HepG2 (cell line): ENCODE results near the gene MDH1. TPM values are rescaled to one million over a fixed set of nuclear protein-coding genes. Genes with fewer than 3 reads are reported as not detected.

Experiments used
- CREM ChIP-seq, 2 experiments: sonication (generic) in 1 of 2; formaldehyde crosslinking in 1 of 2; IDR thresholded peaks; 2 replicates each; pipeline versions ENCODE4 v1.4.0 to v1.6.1; 2016 to 2020; ENCODE audit warnings: antibody characterized with exemption in 1 of 2, mild to moderate bottlenecking in 1 of 2, missing genetic modification reagents in 1 of 2
- KAT2B ChIP-seq: fragments of 150-350 bp; IDR thresholded peaks from 2 replicates; pipeline ENCODE4 v1.6.1; 2014; ENCODE audit warnings: low read depth, low read length, borderline replicate concordance
- KDM3A ChIP-seq: IDR thresholded peaks from 2 replicates; pipeline ENCODE4 v1.6.1; 2018; ENCODE audit warnings: low read depth, missing compliant biosample characterization
- PAF1 ChIP-seq: IDR thresholded peaks from 2 replicates; pipeline ENCODE4 v1.6.1; 2016; ENCODE audit warnings: missing genetic modification reagents, missing compliant biosample characterization
- PRDM15 ChIP-seq: sonication (generic); formaldehyde crosslinking; IDR thresholded peaks from 2 replicates; pipeline ENCODE4 v1.4.0; 2020; ENCODE audit warnings: missing genetic modification reagents
- RORA ChIP-seq: sonication (generic); formaldehyde crosslinking; IDR thresholded peaks from 2 replicates; pipeline ENCODE4 v1.5.0; 2020; ENCODE audit warnings: mild to moderate bottlenecking, missing genetic modification reagents, moderate library complexity
- SMAD9 ChIP-seq: sonication (generic); formaldehyde crosslinking; IDR thresholded peaks from 2 replicates; pipeline ENCODE4 v1.5.1; 2020; ENCODE audit warnings: mild to moderate bottlenecking, missing genetic modification reagents
- SP4 ChIP-seq: sonication (generic); formaldehyde crosslinking; IDR thresholded peaks from 2 replicates; pipeline ENCODE4 v1.8.1; 2023; ENCODE audit warnings: mild to moderate bottlenecking, missing genetic modification reagents
- ZBTB40 ChIP-seq, 2 experiments: fragments of 450-650 bp in 1 of 2; sonication (generic) in 1 of 2; formaldehyde crosslinking in 1 of 2; IDR thresholded peaks; 2 replicates each; pipeline versions ENCODE4 v1.6.1 to v1.8.0; 2016 to 2022; ENCODE audit warnings: antibody characterized with exemption in 1 of 2, mild to moderate bottlenecking in 1 of 2, missing genetic modification reagents in 1 of 2
- ZNF557 ChIP-seq: sonication (generic); formaldehyde crosslinking; IDR thresholded peaks from 2 replicates; pipeline ENCODE4 v1.4.0; 2020; ENCODE audit warnings: missing genetic modification reagents
- ZNF569 ChIP-seq: sonication (generic); formaldehyde crosslinking; IDR thresholded peaks from 2 replicates; pipeline ENCODE4 v1.5.0; 2020; ENCODE audit warnings: mild to moderate bottlenecking, missing genetic modification reagents, moderate library complexity, borderline replicate concordance
- ZNF7 ChIP-seq: IDR thresholded peaks from 2 replicates; pipeline ENCODE4 v1.6.1; 2016; ENCODE audit warnings: missing biosample characterization, missing genetic modification reagents
- ZNF747 ChIP-seq: sonication (generic); formaldehyde crosslinking; IDR thresholded peaks from 2 replicates; pipeline ENCODE4 v1.8.1; 2023; ENCODE audit warnings: missing genetic modification reagents, mild to moderate bottlenecking, borderline replicate concordance
- polyA plus RNA-seq, 8 experiments: library from polyadenylated mRNA; depleted of rRNA in 3 of 8; stranded (reverse) in 7 of 8; unstranded in 1 of 8; fragments of >200 nt; fragmentation: Illumina TruSeq in 4 of 8; extraction: Trizol in 4 of 8; gene quantifications; 2 replicates each; pipeline versions ENCODE4 v1.2.1 to v1.2.3, GENCODE V29; 2011 to 2016; ENCODE audit warnings: low read depth in 4 of 8, missing spikeins in 1 of 8, mixed read lengths in 1 of 8; ENCODE audit not compliant: insufficient read depth in 1 of 8
- total RNA-seq, 5 experiments: library from RNA; depleted of rRNA; stranded (reverse); fragments of >200 nt; fragmentation: Illumina TruSeq; extraction: Trizol; gene quantifications; 2 replicates each; pipeline ENCODE4 v1.2.3, GENCODE V29; 2016; ENCODE audit warnings: low read depth in 1 of 5
- TF ChIP-seq, protein P1 (sequence below): sonication (generic); formaldehyde crosslinking; IDR thresholded peaks from 2 replicates; pipeline ENCODE4 v1.8.0; 2023; ENCODE audit warnings: mild to moderate bottlenecking, missing genetic modification reagents

The MDH1 gene
- total and polyA plus RNA-seq, 2 of the 13 experiments (the other 11 are each of a cell fraction or from before 2014, with no cell fraction given), result 293 to 415 TPM

DNA sequence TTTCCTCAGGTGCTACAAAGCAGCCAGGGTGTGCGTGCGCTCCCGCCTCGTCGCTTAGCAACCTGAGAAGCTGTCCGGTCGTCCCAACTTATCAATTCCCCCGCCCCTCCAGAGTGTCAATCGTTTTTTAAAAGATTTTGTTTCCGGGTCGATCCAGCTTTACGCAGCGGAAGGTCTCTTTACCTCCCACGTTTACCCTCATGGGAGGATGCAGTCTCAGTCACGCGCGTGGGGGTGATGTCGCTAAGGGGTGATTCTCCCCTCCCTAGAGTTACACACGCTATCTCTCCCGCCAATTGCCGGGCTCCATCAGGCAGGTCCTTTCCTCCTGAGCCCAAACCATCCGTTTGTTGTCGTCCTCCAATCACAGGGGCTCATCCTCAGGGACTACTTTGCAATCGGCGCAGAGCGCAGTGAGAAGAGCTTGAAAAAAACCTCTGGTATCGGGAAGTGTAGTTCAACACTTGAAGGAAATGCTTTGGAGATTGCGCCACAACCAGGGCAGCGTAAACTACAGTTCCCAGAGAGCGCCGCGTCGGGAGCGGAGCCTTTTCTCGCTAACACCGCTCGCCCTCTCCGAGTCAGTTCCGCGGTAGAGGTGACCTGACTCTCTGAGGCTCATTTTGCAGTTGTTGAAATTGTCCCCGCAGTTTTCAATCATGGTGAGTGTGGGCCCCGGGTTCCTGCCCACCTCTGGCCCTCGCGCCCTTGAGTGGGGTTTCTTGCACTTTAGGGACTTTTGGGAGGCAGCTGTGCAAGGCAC, at the start of gene MDH1, which contains the start of gene WDPCP (continued):
- TF ChIP-seq SP4, result peak; percentile 89
- peak; percentile 39; the same call in 1 of the 2 replicates for TF ChIP-seq PRDM15 (CRISPR knock-in tag)
- TF ChIP-seq ZBTB40 (IDR thresholded peaks at IDR 0.05), result 0 out of 2 replicates have a peak, but pooled peaks have one; percentile 1
- peak; percentile 79 for TF ChIP-seq ZBTB40 (CRISPR knock-in tag; IDR thresholded peaks at IDR 0.05)
- no peak for TF ChIP-seq ZNF7 (CRISPR knock-in tag)
- TF ChIP-seq, protein P1, sequence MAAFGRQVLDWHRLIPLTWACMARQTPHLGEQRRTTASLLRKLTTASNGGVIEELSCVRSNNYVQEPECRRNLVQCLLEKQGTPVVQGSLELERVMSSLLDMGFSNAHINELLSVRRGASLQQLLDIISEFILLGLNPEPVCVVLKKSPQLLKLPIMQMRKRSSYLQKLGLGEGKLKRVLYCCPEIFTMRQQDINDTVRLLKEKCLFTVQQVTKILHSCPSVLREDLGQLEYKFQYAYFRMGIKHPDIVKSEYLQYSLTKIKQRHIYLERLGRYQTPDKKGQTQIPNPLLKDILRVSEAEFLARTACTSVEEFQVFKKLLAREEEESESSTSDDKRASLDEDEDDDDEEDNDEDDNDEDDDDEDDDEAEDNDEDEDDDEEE (CRISPR knock-in tag), result no peak; the same call in 1 of the 2 replicates
- TF ChIP-seq KDM3A, result peak; percentile 72
- TF ChIP-seq RORA (CRISPR knock-in tag), result peak; percentile 48; the same call in 1 of the 2 replicates
- peak; percentile 99 for TF ChIP-seq CREM (IDR thresholded peaks at IDR 0.05)
- no peak for TF ChIP-seq CREM (CRISPR knock-in tag; IDR thresholded peaks at IDR 0.05)
- no peak for TF ChIP-seq ZNF569 (CRISPR knock-in tag)
- TF ChIP-seq KAT2B, result peak; percentile 16; the same call in 1 of the 2 replicates
- no peak for TF ChIP-seq ZNF747 (CRISPR knock-in tag)
- peak; percentile 41; the same call in 1 of the 2 replicates for TF ChIP-seq ZNF557 (CRISPR knock-in tag)
- TF ChIP-seq SMAD9 (CRISPR knock-in tag), result peak; percentile 74; the same call in 1 of the 2 replicates
- no peak for TF ChIP-seq PAF1
